NCI-H748 (cell line): ENCODE data around the gene PANK2.
"Not testable (repeated sequence)": the region's sequence is repeated elsewhere in the genome, so short reads cannot be mapped to it uniquely, and the experiment has no call there.

ENCODE experiments used
- DNase-seq: peaks from one replicate; lab custom pipeline; 2025; ENCODE audit not compliant: unreplicated experiment; lab: John Stamatoyannopoulos, UW

Gene PANK2

GRCh38 chr20:3925899-3926638, 36.9 kb downstream of the PANK2 start:
- no peak for DNase-seq

GRCh38 chr20:3927486-3928291, 38.5 kb downstream of the PANK2 start:
- DNase-seq: peak; percentile 70

GRCh38 chr20:3929713-3930060, 40.5 kb downstream of the PANK2 start:
- DNase-seq: no peak

GRCh38 chr20:3930265-3931206, 41.3 kb downstream of the PANK2 start:
- no peak for DNase-seq

- DNase-seq: no peak
Measured at GRCh38 chr20:3931664-3932063, 42.5 kb downstream of the PANK2 start.

GRCh38 chr20:3932277-3932676, 43.1 kb downstream of the PANK2 start:
- DNase-seq: no peak

- DNase-seq: no peak
Measured at GRCh38 chr20:3932681-3933080, 43.5 kb downstream of the PANK2 start.

- DNase-seq: no peak
Measured at GRCh38 chr20:3933218-3933617, 44.0 kb downstream of the PANK2 start.

- no peak for DNase-seq
Measured at GRCh38 chr20:3934624-3935023, 45.4 kb downstream of the PANK2 start.

- DNase-seq: no peak
Measured at GRCh38 chr20:3935295-3935955, 46.2 kb downstream of the PANK2 start.

- no peak for DNase-seq
Measured at GRCh38 chr20:3935956-3936340, 46.8 kb downstream of the PANK2 start.

GRCh38 chr20:3937618-3938017, 48.4 kb downstream of the PANK2 start:
- no peak for DNase-seq

- DNase-seq: no peak
Measured at GRCh38 chr20:3940905-3941304, 51.7 kb downstream of the PANK2 start.

- DNase-seq: not testable (repeated sequence)
Measured at GRCh38 chr20:3946666-3947065, 57.5 kb downstream of the PANK2 start.

- no peak for DNase-seq
Measured at GRCh38 chr20:3964719-3965118, 75.5 kb downstream of the PANK2 start.

GRCh38 chr20:3966571-3966970, 77.4 kb downstream of the PANK2 start:
- no peak for DNase-seq

GRCh38 chr20:3970016-3970415, 80.8 kb downstream of the PANK2 start:
- peak; percentile 16 for DNase-seq

GRCh38 chr20:3971145-3971544, 82.0 kb downstream of the PANK2 start:
- DNase-seq: no peak

GRCh38 chr20:3972161-3972560, 83.0 kb downstream of the PANK2 start:
- no peak for DNase-seq

GRCh38 chr20:3972631-3973030, 83.4 kb downstream of the PANK2 start:
- DNase-seq: not testable (repeated sequence)

GRCh38 chr20:3973705-3974104, 84.5 kb downstream of the PANK2 start:
- no peak for DNase-seq
